GM12878 (cell line): ENCODE data around the gene PTPRN2. TPM values are rescaled to one million over a fixed set of nuclear protein-coding genes. Genes with fewer than 3 reads are reported as not detected.

Source experiments
- ATAC-seq: fragments of 200-7000 bp; cut with Tn5 transposase; 3 replicates; pipeline ENCODE4 v1.9.1; 2020; ENCODE audit warnings: mild to moderate bottlenecking, moderate library complexity
- BruUV-seq: library from RNA; stranded (reverse); fragments of 400-500 nt; replicated peaks from 2 replicates; lab custom pipeline; 2021; lab: Mats Ljungman, UMichigan
- CTCF ChIA-PET: fragments of 300-600 bp; sonication (Branson Sonifier 250); formaldehyde crosslinking; extraction: SDS; loops from one replicate; lab custom pipeline; 2021; ENCODE audit warnings: inconsistent platforms; lab: Yijun Ruan, JAX
- POLR2A ChIA-PET: fragments of 350-600 bp; formaldehyde crosslinking; extraction: SDS; loops from one replicate; lab custom pipeline; 2021; ENCODE audit warnings: inconsistent platforms; lab: Charles Lee
- RAD21 ChIA-PET: fragments of 300-600 bp; sonication (Branson Sonifier 250); formaldehyde crosslinking; loops from one replicate; lab custom pipeline; 2023; ENCODE audit warnings: antibody characterized with exemption; ENCODE audit not compliant: unreplicated experiment; lab: Charles Lee
- SMC1A ChIA-PET: fragments of 300-600 bp; sonication (Branson Sonifier 250); formaldehyde crosslinking; loops from one replicate; lab custom pipeline; 2023; ENCODE audit not compliant: unreplicated experiment, uncharacterized antibody; lab: Charles Lee
- DNase-seq: peaks from one replicate; pipeline ENCODE4 v3.0.0-alpha.2; 2011; ENCODE audit warnings: low read depth, low spot score
- FAIRE-seq: peaks from 3 replicates; lab custom pipeline; 2011; peaks lifted over from hg19 to GRCh38; lab: Jason Lieb, UNC
- H2AFZ ChIP-seq: 2 replicates; pipeline ENCODE4 v1.6.0; 2011; ENCODE audit warnings: low read depth, low read length, control low read depth; ENCODE audit not compliant: control insufficient read depth
- H3K27ac ChIP-seq: 2 replicates; pipeline ENCODE4 v1.5.1; 2011; ENCODE audit warnings: control low read depth; ENCODE audit not compliant: control insufficient read depth, insufficient read depth
- H3K27me3 ChIP-seq, 2 experiments: replicated peaks in 1 of 2; 2 replicates each; pipeline versions ENCODE4 v1.6.0 to v1.6.1; 2011; ENCODE audit warnings: low read length in 1 of 2; ENCODE audit not compliant: control insufficient read depth in 2 of 2, insufficient read depth in 2 of 2
- H3K36me3 ChIP-seq, 2 experiments: 2 replicates each; pipeline ENCODE4 v1.5.1; 2011; ENCODE audit warnings: low read length in 1 of 2; ENCODE audit not compliant: control insufficient read depth in 2 of 2, insufficient read depth in 2 of 2
- H3K4me1 ChIP-seq: 2 replicates; pipeline ENCODE4 v1.6.1; 2011; ENCODE audit warnings: mild to moderate bottlenecking, low read length, moderate library complexity, mixed read lengths; ENCODE audit not compliant: control insufficient read depth, insufficient read depth
- H3K4me2 ChIP-seq: 2 replicates; pipeline ENCODE4 v1.6.0; 2011; ENCODE audit warnings: control low read depth; ENCODE audit not compliant: control insufficient read depth, insufficient read depth
- H3K4me3 ChIP-seq: fragments of 200-600 bp; sonication (generic); 2 replicates; pipeline ENCODE4 v1.5.1; 2016
- H3K79me2 ChIP-seq: 2 replicates; pipeline ENCODE4 v1.6.0; 2011; ENCODE audit warnings: low read length; ENCODE audit not compliant: control insufficient read depth, insufficient read depth
- H3K9ac ChIP-seq: 2 replicates; pipeline ENCODE4 v1.8.0; 2011; ENCODE audit warnings: low read length, control low read depth, mixed read lengths; ENCODE audit not compliant: control insufficient read depth, insufficient read depth
- H3K9me3 ChIP-seq: replicated peaks from 3 replicates; pipeline ENCODE4 v1.5.1; 2011; ENCODE audit warnings: mild to moderate bottlenecking, low read length; ENCODE audit not compliant: control insufficient read depth, insufficient read depth
- H4K20me1 ChIP-seq: 2 replicates; pipeline ENCODE4 v1.6.0; 2011; ENCODE audit not compliant: control insufficient read depth, insufficient read depth
- CHD1 ChIP-seq: IDR thresholded peaks from 2 replicates; pipeline ENCODE4 v1.6.1; 2012; ENCODE audit warnings: low read depth, low read length, improper control_type of control experiment
- E4F1 ChIP-seq: fragments of 450-650 bp; IDR thresholded peaks from 2 replicates; pipeline ENCODE4 v1.6.1; 2018; ENCODE audit warnings: borderline replicate concordance, mild to moderate bottlenecking; ENCODE audit not compliant: partially characterized antibody
- ETV6 ChIP-seq, 2 experiments: fragments of 450-650 bp in 1 of 2; IDR thresholded peaks in 1 of 2; conservative IDR thresholded peaks in 1 of 2; 2 replicates each; pipeline ENCODE4 v1.6.1; 2014; ENCODE audit warnings: antibody characterized with exemption in 1 of 2, borderline replicate concordance in 1 of 2, low read depth in 1 of 2, mild to moderate bottlenecking in 1 of 2, moderate library complexity in 1 of 2
- HCFC1 ChIP-seq: fragments of 150-350 bp; IDR thresholded peaks from 2 replicates; pipeline ENCODE4 v1.6.1; 2014; ENCODE audit warnings: low read length
- JUND ChIP-seq: IDR thresholded peaks from 2 replicates; pipeline ENCODE4 v1.6.1; 2012; ENCODE audit warnings: low read depth, mild to moderate bottlenecking, low read length, improper control_type of control experiment, moderate library complexity
- NKRF ChIP-seq: fragments of 450-650 bp; conservative IDR thresholded peaks from 2 replicates; pipeline ENCODE4 v1.6.1; 2017; ENCODE audit warnings: mild to moderate bottlenecking, moderate library complexity
- NR2C1 ChIP-seq: fragments of 450-650 bp; IDR thresholded peaks from 2 replicates; pipeline ENCODE4 v1.6.1; 2017; ENCODE audit warnings: antibody characterized with exemption, mild to moderate bottlenecking, moderate library complexity
- RFX5 ChIP-seq: IDR thresholded peaks from 2 replicates; pipeline ENCODE4 v1.6.1; 2011; ENCODE audit warnings: low read depth, low read length, improper control_type of control experiment
- SREBF2 ChIP-seq: IDR thresholded peaks from 2 replicates; pipeline ENCODE4 v1.6.1; 2012; ENCODE audit warnings: mild to moderate bottlenecking, low read length
- WRNIP1 ChIP-seq: IDR thresholded peaks from 2 replicates; pipeline ENCODE4 v1.6.1; 2011; ENCODE audit warnings: low read depth, low read length, improper control_type of control experiment, borderline replicate concordance
- YY1 ChIP-seq: IDR thresholded peaks from 2 replicates; pipeline ENCODE4 v1.6.1; 2011; ENCODE audit warnings: low read depth, mild to moderate bottlenecking, low read length
- ZBED1 ChIP-seq: IDR thresholded peaks from 2 replicates; pipeline ENCODE4 v1.6.1; 2016; ENCODE audit warnings: borderline replicate concordance
- WGBS: methylation state at CpG from one replicate; pipeline ENCODE4 v1.1.6; 2016; ENCODE audit warnings: low lambda C conversion rate; ENCODE audit not compliant: insufficient replicate concordance, insufficient coverage; ENCODE audit errors: missing lambda C conversion rate; 5-methylcytosine and 5-hydroxymethylcytosine counted together
- in situ Hi-C: fragments of 300-500 bp; cut with MboI; formaldehyde crosslinking; loops from 9 replicates; pipeline ENCODE4 v1.14.3; 2018; ENCODE audit warnings: mixed read lengths
- intact Hi-C: fragments of 100-400 bp; cut with micrococcal nuclease; formaldehyde crosslinking; loops from one replicate; pipeline ENCODE4 v1.14.2; 2022; ENCODE audit not compliant: unreplicated experiment
- polyA plus RNA-seq, 11 experiments: library from polyadenylated mRNA; depleted of rRNA in 4 of 11; unstranded in 6 of 11; stranded (reverse) in 5 of 11; fragments of >200 nt; fragmentation: Nextera tagmentation in 4 of 11; fragmentation: Illumina TruSeq in 1 of 11; extraction: Ambion mirVana in 4 of 11; extraction: Trizol in 1 of 11; gene quantifications; 1 replicate in 1 of 11; 2 replicates in 10 of 11; pipeline versions ENCODE4 v1.2.1 to v1.2.3, GENCODE V29; 2011 to 2016; ENCODE audit warnings: inconsistent platforms in 2 of 11, missing spikeins in 2 of 11, low read depth in 1 of 11
- total RNA-seq, 4 experiments: library from RNA; depleted of rRNA in 3 of 4; stranded (reverse); fragments of >200 nt in 3 of 4; fragmentation: Illumina TruSeq in 1 of 4; extraction: Trizol in 1 of 4; gene quantifications; 2 replicates each; pipeline versions ENCODE4 v1.2.1 to v1.2.3, GENCODE V29; 2013 to 2021

The PTPRN2 gene
- total and polyA plus RNA-seq, 10 of the 15 experiments (the other 5 are each of a cell fraction or from before 2014, with no cell fraction given), result 5.4 TPM; not detected in 9

GRCh38 chr7:158043551-158044481 is 543.8 kb downstream of the PTPRN2 start (continued):
- TF ChIP-seq HCFC1, result no peak
- TF ChIP-seq RFX5, result no peak
- TF ChIP-seq ETV6 (conservative IDR thresholded peaks at IDR 0.05 in 1 of 2, IDR thresholded peaks at IDR 0.05 in 1 of 2; ENCODE audit: borderline replicate concordance in 1 of 2, low read depth in 1 of 2), result no peak
- no peak for TF ChIP-seq SREBF2

GRCh38 chr7:158042156-158042880 is 545.3 kb downstream of the PTPRN2 start:
- H2AFZ ChIP-seq, result no peak overlapping the region
- RAD21 ChIA-PET, result no interaction called here
- no peak overlapping the region for H3K27ac ChIP-seq
- POLR2A ChIA-PET, result no interaction called here
- no peak overlapping the region for H3K9ac ChIP-seq
- no peaks in the 10 kb centered on the region for H3K79me2 ChIP-seq
- BruUV-seq, result no TSS peak
- no peak overlapping the region for H3K4me3 ChIP-seq
- SMC1A ChIA-PET, result no interaction called here
- H3K27me3 ChIP-seq, result no peaks in the 10 kb centered on the region
- FAIRE-seq (no peak), DNase-seq (no peak), ATAC-seq (no peak)
- in situ Hi-C loops, result no loop called here
- WGBS, result 45% methylated on average over 20 of the region's 20 CpGs
- no peaks in the 10 kb centered on the region for H3K4me1 ChIP-seq
- no peak overlapping the region for H3K4me2 ChIP-seq
- H4K20me1 ChIP-seq, result no peaks in the 10 kb centered on the region
- no peaks in the 10 kb centered on the region for H3K36me3 ChIP-seq
- intact Hi-C loops, result no loop called here
- CTCF ChIA-PET, result no interaction called here
- H3K9me3 ChIP-seq, result no peaks in the 10 kb centered on the region; the same call in 2 of the 3 replicates
- no peak for TF ChIP-seq E4F1
- no peak for TF ChIP-seq NKRF
- no peak for TF ChIP-seq NR2C1
- TF ChIP-seq CHD1, result no peak
- TF ChIP-seq JUND, result no peak
- TF ChIP-seq WRNIP1, result no peak
- no peak for TF ChIP-seq YY1
- no peak for TF ChIP-seq ZBED1
